T1000 (cell line): ENCODE results near the gene UBA5.
"Not testable (repeated sequence)": the region's sequence is repeated elsewhere in the genome, so short reads cannot be mapped to it uniquely, and the experiment has no call there.

Experiments used
- DNase-seq: peaks from one replicate; lab custom pipeline; 2025; ENCODE audit warnings: mixed read lengths; lab: John Stamatoyannopoulos, UW

UBA5 gene

DNA sequence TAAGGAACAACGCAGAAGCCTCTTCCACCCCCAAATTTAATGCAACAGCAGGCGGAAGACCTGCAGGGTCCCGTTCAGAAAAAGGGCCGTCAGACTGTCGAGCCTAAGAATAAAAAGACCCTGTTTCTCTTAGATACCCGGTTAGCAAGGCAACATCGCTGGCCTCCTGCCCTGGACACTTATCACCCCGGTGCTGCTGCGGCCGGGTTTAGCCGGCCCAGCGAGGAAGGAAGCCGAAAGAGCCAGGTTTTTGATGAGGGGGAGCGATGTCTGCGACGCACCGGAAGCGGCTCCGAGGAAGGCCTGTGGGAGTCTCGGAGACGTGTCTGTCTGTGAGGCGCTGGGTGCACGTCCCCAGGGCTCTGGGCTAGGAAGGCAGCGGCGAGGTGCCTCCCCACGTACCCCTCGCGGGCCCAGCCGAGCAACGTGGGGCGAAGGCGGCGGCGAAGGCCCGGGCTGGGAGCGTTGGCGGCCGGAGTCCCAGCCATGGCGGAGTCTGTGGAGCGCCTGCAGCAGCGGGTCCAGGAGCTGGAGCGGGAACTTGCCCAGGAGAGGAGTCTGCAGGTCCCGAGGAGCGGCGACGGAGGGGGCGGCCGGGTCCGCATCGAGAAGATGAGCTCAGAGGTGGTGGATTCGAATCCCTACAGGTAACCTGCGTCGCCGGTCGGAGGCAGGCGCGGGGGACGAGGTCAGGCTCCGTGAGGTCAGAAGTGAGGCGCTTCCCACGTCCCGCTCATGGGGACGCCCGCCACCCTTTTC is at the start of gene UBA5:
UBA5 (plus strand) TSS at position 278 of the 759 bp plus-strand sequence; CDS start at position 487, 209 bp downstream.
- DNase-seq, result peak; percentile 47

DNA sequence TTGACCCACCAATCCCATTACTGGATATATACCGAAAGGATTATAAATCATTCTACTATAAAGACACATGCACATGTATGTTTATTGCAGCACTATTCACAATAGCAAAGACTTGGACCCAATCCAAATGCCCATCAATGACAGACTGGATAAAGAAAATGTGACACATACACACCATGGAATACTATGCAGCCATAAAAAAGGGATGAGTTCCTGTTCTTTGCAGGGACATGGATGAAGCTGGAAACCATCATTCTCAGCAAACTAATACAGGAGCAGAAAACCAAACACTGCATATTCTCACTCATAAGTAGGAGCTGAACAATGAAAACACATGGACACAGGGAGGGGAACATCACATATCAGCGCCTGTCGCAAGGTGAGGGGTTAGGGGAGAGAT is 44.8 kb upstream of the UBA5 start:
- DNase-seq, result not testable (repeated sequence)

DNA sequence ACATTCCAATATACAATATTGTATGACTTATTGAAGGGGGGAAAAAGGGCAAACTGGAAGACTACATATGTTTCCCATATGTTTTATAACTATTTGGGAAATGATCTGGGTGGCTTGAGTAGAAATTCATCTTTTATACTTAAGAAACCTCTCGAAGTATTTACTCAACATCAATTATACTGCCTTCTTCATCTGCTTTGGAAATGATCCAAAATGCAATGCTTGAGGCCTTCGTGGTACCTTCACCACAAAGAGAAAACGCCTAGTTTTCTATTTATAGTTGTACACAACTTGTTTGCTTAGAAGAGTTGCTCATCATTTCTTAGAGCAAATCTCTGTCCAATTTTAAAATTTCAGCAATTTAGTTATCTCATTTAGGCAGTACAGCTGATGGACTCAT is 44.2 kb upstream of the UBA5 start:
- no peak for DNase-seq

DNA sequence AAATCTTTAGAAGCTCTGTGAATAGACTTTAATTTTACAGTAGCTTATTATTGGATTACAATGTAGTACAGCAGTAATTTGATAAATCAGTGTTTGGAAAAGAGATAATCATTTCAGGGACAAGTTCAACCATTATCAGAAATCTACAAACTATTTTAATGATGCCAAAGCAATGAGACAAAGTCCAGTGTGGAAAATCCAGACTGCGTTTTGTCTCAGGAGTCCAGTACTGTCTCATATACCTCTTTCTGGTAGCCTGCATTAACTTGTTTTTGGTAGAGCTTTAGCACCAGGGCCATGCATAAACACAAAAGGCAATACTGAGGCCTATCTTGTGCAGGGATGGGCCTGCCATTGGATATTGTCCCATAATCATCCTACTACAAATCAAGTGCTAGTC is 43.3 kb upstream of the UBA5 start:
- DNase-seq, result no peak

DNA sequence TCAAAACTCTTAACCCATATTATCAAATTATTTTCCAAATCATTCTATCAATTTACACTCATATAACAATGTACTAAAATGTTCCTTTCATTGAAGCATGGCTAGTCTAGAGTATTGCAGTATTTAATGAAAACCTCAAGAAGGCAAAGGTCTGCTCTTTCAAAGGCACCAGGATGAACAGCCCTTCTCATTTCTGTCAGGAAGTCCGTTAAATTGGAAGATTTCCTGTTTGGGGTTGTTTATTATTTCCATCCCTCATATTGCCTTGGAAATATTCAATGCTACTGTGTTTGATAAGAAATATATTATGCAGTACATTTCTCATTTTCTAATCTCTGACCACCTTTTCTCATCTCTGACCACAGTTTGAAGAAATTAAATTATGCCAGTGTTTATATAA is 38.0 kb upstream of the UBA5 start:
- no peak for DNase-seq

DNA sequence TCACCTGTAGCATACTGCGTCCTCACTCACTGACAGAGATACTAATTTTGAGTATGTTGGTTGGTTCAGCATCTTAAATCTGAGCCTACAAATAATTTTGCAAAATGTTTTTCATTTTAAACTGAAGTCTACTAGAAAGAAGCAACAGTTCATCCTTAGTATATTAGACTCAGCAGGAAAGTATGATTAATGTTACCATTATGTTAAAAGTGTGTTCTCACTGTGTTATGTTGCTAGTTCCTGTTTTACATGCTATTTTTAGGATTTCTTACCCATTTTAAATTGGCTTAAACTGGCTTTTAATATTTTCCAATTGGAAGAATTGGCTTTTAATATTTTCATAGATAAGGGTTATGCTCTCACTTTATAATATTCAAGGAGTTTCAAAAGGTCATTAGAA is 37.4 kb upstream of the UBA5 start:
- DNase-seq, result no peak

DNA sequence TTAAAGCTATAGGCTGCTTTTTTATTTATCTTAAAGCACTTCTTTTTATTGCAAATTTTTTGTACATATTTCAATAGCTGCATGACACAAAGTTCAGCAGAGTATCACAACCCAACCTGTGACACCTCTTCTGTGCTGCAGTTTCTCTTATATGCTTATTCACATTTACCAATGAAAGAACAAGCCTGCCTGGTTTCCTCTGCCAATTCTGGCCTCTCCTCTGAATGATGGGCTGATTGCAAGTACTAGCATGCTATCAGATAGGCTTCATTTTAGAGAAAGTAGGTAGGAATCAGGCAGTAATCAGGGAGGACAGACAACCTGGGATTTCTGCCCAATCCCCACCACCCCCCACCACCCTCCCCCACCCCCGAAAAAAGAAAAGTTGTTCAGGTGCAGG is 36.5 kb upstream of the UBA5 start:
- no peak for DNase-seq

DNA sequence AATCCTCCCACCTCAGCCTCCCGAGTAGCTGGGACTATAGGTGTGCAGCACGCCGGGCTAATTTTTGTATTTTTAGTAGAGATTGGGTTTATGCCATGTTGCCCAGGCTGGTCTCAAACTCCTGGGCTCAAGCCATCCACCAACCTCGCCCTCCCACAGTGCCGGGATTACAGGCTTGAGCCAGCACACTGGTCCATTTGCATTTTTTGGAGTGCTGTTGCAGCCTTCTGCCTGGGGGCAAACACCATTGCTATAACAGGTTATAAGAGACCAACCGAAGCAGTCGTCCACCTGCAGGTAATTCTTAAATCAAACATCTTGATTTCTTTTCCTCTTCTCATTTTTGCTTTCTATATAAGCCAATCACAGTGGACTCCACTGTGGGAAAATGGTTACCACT is 35.3 kb upstream of the UBA5 start:
- DNase-seq, result no peak

DNA sequence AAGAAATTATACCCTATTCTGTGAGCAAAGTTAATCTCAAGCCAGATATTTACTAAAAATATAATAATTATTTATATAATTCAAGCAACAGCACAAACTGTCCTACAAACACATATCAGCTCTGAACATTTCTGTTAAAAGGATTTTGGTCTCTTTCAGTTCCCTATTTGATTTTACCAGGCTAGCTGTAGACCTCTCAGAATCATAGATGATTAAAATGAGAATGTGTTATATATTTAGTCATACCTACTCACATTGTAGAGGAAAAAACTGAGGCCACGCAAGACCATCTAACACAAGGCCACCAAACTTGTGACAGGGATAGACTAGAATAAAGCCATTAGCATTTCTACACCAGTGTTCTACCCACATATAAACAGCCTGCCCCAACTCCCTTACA is 34.5 kb upstream of the UBA5 start:
- no peak for DNase-seq

DNA sequence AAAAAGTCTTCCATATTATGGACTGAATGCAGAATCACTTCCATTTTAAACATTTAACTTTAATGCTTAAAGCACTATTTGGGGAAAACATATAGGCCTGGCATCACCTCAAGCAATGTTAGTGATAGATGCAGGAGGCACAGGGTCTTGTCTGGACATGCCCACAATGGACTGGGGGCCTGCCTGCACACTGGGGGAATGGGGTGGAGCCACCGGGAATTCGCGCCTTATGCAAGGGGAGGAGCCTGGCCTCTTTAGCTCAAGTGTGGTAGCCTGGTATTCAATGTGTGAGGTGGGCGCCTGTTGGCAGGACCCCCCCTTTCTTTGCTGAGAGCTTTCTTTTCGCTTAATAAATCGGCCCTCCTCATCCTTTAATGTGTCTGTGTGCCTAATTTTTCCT is 33.2 kb upstream of the UBA5 start:
- no peak for DNase-seq

DNA sequence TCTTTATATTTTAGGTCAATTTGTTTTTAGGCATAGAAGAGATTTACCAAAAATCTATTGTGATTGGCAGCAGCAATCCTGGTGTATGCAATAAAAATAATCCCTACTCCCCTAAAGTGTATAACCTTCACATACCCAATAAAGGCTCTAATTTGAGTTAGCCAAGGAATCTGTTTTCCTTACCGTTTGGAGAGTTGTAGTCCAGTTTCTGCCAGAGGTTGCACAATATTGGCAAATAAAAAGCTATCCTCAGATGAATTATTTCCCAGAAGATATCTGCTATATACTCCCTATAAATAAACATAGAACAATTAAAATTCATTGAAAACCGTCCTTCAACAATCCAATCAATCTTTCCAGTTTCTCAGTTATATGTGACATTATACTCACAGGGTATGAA is 32.0 kb upstream of the UBA5 start:
- DNase-seq, result no peak

DNA sequence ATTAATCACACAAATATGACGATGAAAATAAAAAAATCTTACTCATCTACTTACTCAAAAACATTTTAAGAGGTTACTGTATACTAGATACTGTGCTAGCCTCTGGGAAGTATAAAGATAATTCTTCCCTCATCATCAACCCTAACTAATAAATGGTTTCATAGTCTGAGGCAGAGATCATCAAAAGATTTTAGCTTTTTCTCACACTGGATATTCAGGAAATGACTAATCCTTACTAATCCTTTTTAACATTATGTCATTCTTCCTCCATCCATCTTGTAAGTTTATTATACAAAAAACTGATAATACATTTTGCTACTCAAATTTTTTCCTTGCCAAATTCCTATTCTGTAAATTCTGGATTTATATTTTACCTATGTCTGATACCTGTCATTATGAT is 30.2 kb upstream of the UBA5 start:
- DNase-seq, result no peak

DNA sequence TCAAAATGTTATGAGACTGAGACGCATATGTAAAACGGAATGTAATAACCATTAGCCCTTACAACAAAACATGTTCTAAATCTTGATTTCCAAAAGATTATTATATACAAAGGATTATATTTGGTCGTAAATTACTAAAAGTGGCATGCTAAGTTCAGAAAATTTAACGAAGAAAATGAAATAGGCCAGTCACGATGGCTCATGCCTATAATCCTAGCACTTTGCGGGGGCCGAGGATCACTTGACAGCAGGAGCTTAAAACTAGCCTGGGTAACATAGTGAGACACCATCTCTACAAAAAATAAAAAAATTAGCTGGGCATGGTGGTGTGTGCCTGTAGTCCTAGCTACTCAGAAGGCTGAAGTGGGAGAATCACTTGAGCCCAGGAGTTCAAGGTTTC is 29.5 kb upstream of the UBA5 start:
- no peak for DNase-seq

DNA sequence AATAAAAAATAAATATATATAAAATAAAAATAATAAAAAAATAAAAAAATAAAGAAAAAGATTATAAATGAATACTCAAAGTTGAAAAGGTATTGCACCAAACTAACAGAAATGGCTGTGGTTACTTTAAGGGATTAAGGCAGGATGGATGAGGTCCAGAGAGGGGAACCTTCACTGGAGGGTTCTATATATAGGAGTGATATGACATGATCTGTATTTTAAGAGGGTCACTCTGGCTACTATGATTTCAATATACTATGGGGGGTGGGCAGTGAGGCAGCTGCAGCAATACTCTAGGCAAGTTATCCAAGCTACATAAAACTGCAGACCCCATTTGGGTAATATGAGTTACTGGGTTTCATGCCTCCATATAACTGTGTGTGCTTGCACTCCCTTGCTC is 25.1 kb upstream of the UBA5 start:
- no peak for DNase-seq

DNA sequence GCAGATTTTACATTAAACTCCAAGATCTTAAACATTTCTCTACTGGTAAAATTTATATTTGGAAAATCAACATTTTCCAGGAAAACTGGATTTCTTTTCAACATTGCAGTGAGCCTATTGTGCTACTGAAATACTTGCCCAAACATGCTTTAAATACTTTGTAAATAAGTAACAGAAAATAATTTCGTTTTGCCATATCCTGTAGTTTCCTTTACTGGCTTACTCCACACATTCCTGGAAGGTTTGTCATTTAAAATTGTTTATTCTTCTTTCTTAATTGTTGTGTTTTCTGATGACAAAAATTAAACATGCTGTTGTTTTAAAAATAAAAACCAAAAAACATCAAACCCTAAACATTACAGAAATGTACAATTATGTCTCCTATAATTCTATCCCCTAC is 22.5 kb upstream of the UBA5 start:
- DNase-seq, result no peak

DNA sequence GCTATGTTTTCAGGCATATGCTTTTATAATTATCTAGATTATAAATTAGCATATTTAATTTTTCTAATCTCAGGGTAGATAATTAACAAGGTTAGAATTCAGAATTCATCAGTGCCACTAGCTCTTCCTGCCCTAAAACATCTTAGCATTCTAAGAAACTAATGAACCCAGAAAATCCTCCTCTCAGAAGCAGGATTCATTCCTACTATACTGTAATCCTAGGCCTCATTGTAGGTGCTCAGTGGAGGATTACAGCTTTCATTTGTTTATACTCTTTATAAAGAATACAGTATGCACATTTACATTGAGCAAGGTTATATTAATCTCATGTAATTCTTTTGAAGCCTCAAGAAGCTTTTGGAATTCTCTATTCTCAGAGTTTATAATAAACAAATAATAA is 21.4 kb upstream of the UBA5 start:
- DNase-seq, result no peak

DNA sequence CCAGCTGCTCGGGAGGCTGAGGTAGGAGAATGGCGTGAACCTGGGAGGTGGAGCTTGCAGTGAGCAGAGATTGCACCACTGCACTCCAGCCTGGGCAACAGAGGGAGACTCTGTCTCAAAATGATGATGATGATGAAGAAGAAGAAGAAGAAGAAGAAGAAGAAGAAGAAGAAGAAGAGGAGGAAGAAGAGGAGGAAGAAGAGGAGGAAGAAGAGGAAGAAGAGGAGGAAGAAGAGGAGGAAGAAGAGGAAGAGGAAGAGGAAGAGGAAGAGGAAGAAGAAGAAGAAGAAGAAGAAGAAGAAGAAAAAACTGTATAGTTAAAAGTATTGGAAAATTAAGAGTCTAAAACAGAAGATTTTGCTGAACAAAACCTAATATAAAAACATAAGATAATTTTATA is 18.7 kb upstream of the UBA5 start:
- not testable (repeated sequence) for DNase-seq

DNA sequence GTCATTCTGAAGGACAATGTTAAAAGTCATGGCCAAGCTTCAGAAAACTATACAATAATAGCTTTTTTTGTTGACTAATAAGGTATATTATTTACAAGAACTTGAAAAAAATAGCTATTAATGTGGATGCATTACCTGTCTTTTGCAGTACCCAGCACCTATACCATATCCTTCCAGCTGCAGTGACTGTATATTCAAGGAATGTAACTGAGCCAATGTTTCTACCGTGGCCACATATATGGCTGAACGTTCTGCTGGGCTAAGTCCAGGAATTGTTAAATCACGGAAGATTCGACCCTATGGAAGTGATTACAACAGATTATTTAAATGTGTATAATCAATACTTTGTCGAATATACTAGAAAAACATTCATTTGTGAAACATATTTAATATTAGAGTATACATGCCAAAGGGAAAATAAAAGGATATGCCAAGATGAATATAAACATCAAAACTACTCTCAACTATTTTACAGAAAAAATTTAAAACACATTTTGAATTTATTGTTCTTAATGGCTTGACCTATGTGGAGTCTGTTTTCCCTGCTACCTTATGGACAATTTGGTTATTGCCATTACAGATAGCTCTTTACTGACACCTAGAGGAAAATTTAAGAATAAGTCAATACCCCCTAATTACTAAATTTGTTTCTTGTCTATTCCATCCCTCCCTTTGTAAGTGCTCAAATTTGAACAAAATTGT is 18.1 kb upstream of the UBA5 start:
- DNase-seq, result no peak

DNA sequence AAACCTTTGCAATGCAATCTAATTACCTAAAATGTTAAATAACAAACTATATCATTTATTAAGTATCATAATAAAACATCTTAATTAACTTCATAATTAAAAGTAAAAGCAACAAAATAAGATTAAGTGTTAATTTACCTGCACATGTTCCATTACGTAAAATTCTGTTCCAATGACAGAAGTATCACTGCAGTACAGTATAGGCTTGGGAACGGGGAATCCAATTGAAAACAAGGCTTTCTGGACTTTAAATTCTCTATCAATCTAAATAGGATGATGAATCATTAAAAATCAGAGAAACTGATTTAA is 17.6 kb upstream of the UBA5 start:
- no peak for DNase-seq

DNA sequence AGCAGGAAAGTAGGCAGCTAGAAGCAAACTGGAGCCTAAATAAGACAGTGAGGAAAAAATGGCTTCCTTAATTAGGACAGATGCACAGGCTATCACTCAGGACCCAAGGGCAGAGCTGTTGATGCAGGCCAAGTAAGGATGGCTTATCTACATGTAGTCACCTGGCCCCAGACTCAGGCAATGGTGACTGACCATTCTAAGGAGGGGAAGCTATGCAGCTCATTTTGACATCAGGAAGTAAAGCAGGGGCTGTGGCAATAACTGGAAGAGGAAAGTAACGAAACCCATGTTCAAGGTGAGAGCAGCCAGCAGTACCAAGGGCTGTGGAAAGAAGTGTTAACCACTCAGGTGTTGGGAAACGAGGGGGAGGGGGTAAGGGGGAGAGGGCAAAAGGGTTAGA is 16.8 kb upstream of the UBA5 start:
- DNase-seq, result no peak

DNA sequence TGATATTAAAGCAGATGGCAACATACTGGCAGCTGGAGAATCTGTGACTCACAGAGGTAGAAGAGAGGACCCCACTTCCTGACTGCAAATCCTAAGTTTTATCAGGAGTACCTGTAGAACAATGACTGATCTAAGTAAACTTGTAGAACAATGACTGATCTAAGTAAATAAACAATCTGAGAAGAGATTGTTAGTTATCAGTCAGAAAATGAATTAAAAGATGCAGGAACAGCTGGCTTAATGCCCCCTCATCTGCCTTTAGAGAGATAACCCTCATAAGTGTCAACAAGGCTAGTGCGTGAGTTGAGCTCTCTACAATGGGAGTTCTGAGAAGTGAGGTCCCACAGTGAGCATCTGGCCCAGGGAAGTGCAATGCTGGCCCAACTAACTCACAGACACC is 15.1 kb upstream of the UBA5 start:
- no peak for DNase-seq

DNA sequence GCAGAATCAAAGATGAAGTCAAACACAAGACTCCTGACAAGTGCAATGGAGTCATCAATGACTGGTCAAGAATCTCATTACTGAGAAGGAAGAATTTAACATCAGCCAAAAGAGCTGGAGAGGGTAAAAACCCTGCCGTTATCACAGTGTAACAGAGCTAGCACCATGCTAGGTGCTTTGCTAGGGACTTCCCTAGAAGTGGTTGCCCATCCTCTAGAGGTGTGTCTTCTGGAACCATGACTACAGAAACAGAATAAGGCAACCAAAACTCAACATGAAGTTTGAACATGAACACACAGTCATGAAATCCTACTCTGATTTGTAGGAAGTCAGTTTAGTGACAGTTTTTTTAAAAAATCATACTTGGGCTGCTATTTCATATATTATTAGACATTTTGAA is 10.0 kb upstream of the UBA5 start:
- DNase-seq, result no peak

DNA sequence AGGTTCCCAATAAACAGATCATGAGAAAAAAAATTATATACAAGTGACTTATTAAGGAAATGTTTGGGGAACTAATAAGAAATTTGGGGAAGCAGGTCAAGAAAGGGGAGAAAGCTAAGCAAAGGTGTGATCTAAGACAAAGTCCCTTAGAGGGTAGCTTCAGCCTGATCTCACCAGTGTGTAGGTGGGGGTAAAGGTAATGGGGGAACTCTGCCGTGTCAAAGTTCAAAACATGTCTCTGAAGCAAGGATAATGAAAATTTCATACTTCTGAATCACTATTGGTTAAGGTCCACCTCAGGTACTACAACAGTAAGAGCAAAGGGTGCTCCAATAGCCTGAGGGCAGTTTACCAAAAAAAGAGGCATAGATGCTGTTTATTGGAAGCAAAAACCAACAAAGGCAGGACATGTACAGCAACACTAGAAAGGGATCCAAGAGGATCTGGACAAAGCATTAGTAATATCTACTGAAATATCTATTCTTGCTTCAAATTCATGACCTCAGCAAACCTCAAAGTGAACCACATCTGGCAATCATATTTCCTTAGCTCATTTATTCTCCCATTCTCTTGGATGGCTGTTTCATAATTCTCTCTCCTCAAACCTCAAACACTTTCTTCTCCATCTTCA is 7.4 kb upstream of the UBA5 start:
- no peak for DNase-seq

DNA sequence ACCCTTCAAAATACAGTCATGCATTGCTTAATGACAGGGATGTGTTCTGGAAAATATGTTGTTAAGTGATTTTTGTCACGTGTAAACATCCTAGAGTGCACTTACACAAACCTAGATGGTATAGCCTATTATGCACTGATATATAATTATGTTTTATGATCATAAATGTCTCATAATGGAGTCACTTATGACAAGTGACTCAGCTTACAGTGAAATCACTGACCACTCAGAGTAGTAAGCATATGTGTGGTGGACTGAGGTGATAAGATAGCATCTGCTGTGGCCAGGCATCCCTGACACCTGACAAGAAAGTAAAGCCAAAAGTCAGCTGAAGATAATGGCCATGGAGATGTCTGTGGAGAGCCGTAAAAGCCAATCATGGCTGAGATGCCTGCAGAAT is 5.9 kb upstream of the UBA5 start:
- no peak for DNase-seq
